HepG2 (cell line): Measurements from ENCODE around the gene GRIK5. TPM values are rescaled to one million over a fixed set of nuclear protein-coding genes. Genes with fewer than 3 reads are reported as not detected.

Experiments used
- AKAP8 ChIP-seq: sonication (generic); formaldehyde crosslinking; IDR thresholded peaks from 2 replicates; pipeline ENCODE4 v1.5.1; 2020; ENCODE audit warnings: mild to moderate bottlenecking, missing genetic modification reagents
- ARNT2 ChIP-seq: sonication (generic); formaldehyde crosslinking; IDR thresholded peaks from 2 replicates; pipeline ENCODE4 v1.8.0; 2022; ENCODE audit warnings: mild to moderate bottlenecking, low read depth, missing genetic modification reagents, moderate library complexity
- ARNTL ChIP-seq: sonication (generic); formaldehyde crosslinking; IDR thresholded peaks from 2 replicates; pipeline ENCODE4 v1.4.0; 2020; ENCODE audit warnings: mild to moderate bottlenecking, missing genetic modification reagents
- EHMT2 ChIP-seq: fragments of 200-600 bp; sonication (generic); IDR thresholded peaks from 2 replicates; pipeline ENCODE4 v1.7.0; 2017; ENCODE audit warnings: antibody characterized with exemption, low read depth, low read length, borderline replicate concordance
- GABPA ChIP-seq, 2 experiments: IDR thresholded peaks; 2 replicates each; pipeline ENCODE4 v1.6.1; 2011 to 2016; ENCODE audit warnings: low read depth in 2 of 2, low read length in 1 of 2, missing biosample characterization in 1 of 2, missing genetic modification characterization in 1 of 2
- GFI1 ChIP-seq: sonication (generic); formaldehyde crosslinking; IDR thresholded peaks from 2 replicates; pipeline ENCODE4 v1.5.0; 2020; ENCODE audit warnings: missing genetic modification reagents, mild to moderate bottlenecking, borderline replicate concordance
- HIC2 ChIP-seq: sonication (generic); formaldehyde crosslinking; IDR thresholded peaks from 2 replicates; pipeline ENCODE4 v1.9.0; 2022; ENCODE audit warnings: low read depth, missing genetic modification reagents
- HMG20B ChIP-seq: conservative IDR thresholded peaks from 2 replicates; pipeline ENCODE4 v1.6.1; 2016; ENCODE audit warnings: missing genetic modification reagents, missing compliant biosample characterization
- HNRNPL ChIP-seq: fragments of 200-400 bp; formaldehyde crosslinking; IDR thresholded peaks from 2 replicates; pipeline ENCODE4 v1.6.1; 2017; ENCODE audit warnings: mild to moderate bottlenecking, low read depth, low read length
- HOXA7 ChIP-seq: sonication (generic); formaldehyde crosslinking; IDR thresholded peaks from 2 replicates; pipeline ENCODE4 v1.8.1; 2022; ENCODE audit warnings: mild to moderate bottlenecking, missing genetic modification reagents, moderate library complexity
- MBD4 ChIP-seq: IDR thresholded peaks from 2 replicates; pipeline ENCODE4 v1.6.1; 2012; ENCODE audit warnings: low read length, inconsistent platforms, borderline replicate concordance
- MIER3 ChIP-seq: IDR thresholded peaks from 2 replicates; pipeline ENCODE4 v1.6.1; 2016; ENCODE audit warnings: missing compliant biosample characterization, borderline replicate concordance
- NFYC ChIP-seq: IDR thresholded peaks from 2 replicates; pipeline ENCODE4 v1.6.1; 2016; ENCODE audit warnings: missing genetic modification reagents, missing compliant biosample characterization
- REPIN1 ChIP-seq: sonication (generic); formaldehyde crosslinking; IDR thresholded peaks from 2 replicates; pipeline ENCODE4 v1.8.0; 2022; ENCODE audit warnings: missing genetic modification reagents, low read depth, mild to moderate bottlenecking, borderline replicate concordance
- SKI ChIP-seq: fragments of 450-650 bp; IDR thresholded peaks from one replicate; pipeline ENCODE4 v1.6.1; 2018; ENCODE audit warnings: mild to moderate bottlenecking; ENCODE audit not compliant: partially characterized antibody
- THAP11 ChIP-seq: IDR thresholded peaks from 2 replicates; pipeline ENCODE4 v1.6.1; 2016; ENCODE audit warnings: missing biosample characterization, missing genetic modification reagents
- ZFP82 ChIP-seq: sonication (generic); formaldehyde crosslinking; IDR thresholded peaks from 2 replicates; pipeline ENCODE4 v1.5.1; 2020; ENCODE audit warnings: mild to moderate bottlenecking, missing genetic modification reagents, borderline replicate concordance
- ZNF546 ChIP-seq: sonication (generic); formaldehyde crosslinking; conservative IDR thresholded peaks from 2 replicates; pipeline ENCODE4 v1.8.1; 2023; ENCODE audit warnings: mild to moderate bottlenecking, missing genetic modification reagents
- ZNF83 ChIP-seq: sonication (generic); formaldehyde crosslinking; IDR thresholded peaks from 2 replicates; pipeline ENCODE4 v1.4.0; 2020; ENCODE audit warnings: missing genetic modification reagents, mild to moderate bottlenecking, borderline replicate concordance
- ZSCAN29 ChIP-seq: sonication (generic); formaldehyde crosslinking; conservative IDR thresholded peaks from 2 replicates; pipeline ENCODE4 v1.4.0; 2020; ENCODE audit warnings: mild to moderate bottlenecking, missing genetic modification reagents
- polyA plus RNA-seq, 8 experiments: library from polyadenylated mRNA; depleted of rRNA in 3 of 8; stranded (reverse) in 7 of 8; unstranded in 1 of 8; fragments of >200 nt; fragmentation: Illumina TruSeq in 4 of 8; extraction: Trizol in 4 of 8; gene quantifications; 2 replicates each; pipeline versions ENCODE4 v1.2.1 to v1.2.3, GENCODE V29; 2011 to 2016; ENCODE audit warnings: low read depth in 4 of 8, missing spikeins in 1 of 8, mixed read lengths in 1 of 8; ENCODE audit not compliant: insufficient read depth in 1 of 8
- total RNA-seq, 5 experiments: library from RNA; depleted of rRNA; stranded (reverse); fragments of >200 nt; fragmentation: Illumina TruSeq; extraction: Trizol; gene quantifications; 2 replicates each; pipeline ENCODE4 v1.2.3, GENCODE V29; 2016; ENCODE audit warnings: low read depth in 1 of 5
- TF ChIP-seq, protein P1 (sequence below): sonication (generic); formaldehyde crosslinking; IDR thresholded peaks from 2 replicates; pipeline ENCODE4 v1.9.0; 2021; ENCODE audit warnings: missing genetic modification reagents, mild to moderate bottlenecking, borderline replicate concordance
- TF ChIP-seq, protein P2 (sequence below): sonication (generic); formaldehyde crosslinking; IDR thresholded peaks from 2 replicates; pipeline ENCODE4 v1.4.0; 2020; ENCODE audit warnings: mild to moderate bottlenecking, missing genetic modification reagents
- TF ChIP-seq, protein P3 (sequence below): sonication (generic); formaldehyde crosslinking; conservative IDR thresholded peaks from 2 replicates; pipeline ENCODE4 v1.4.0; 2020; ENCODE audit warnings: missing genetic modification reagents

The GRIK5 gene
- total and polyA plus RNA-seq, 2 of the 13 experiments (the other 11 are each of a cell fraction or from before 2014, with no cell fraction given) = not detected

GRCh38 chr19:42075616-42076379 lies 5.8 kb upstream of the GRIK5 start, which contains the start of gene ZNF574 (continued):
- TF ChIP-seq HIC2 (CRISPR knock-in tag) (0 out of 2 replicates have a peak, but pooled peaks have one; percentile 17), EHMT2 (peak; percentile 58; the same call in 1 of the 2 replicates), HMG20B (CRISPR knock-in tag) (no peak), MIER3 (CRISPR knock-in tag) (no peak), THAP11 (CRISPR knock-in tag) (peak; percentile 82), ARNT2 (CRISPR knock-in tag) (peak; percentile 58), ZSCAN29 (peak; percentile 80; the same call in 1 of the 2 replicates), MBD4 (no peak), AKAP8 (CRISPR knock-in tag) (no peak), ZNF83 (no peak), ZNF546 (CRISPR knock-in tag) (no peak), GFI1 (CRISPR knock-in tag) (peak; percentile 10; the same call in 1 of the 2 replicates), HOXA7 (CRISPR knock-in tag) (no peak), SKI (peak; percentile 7), HNRNPL (0 out of 2 replicates have a peak, but pooled peaks have one; percentile 49), NFYC (CRISPR knock-in tag) (peak; percentile 99), ZFP82 (CRISPR knock-in tag) (peak; percentile 50; the same call in 1 of the 2 replicates), ARNTL (CRISPR knock-in tag) (no peak), GABPA (IDR thresholded peaks at IDR 0.05; ENCODE audit: low read depth, low read length) (no peak), GABPA (CRISPR knock-in tag; IDR thresholded peaks at IDR 0.05; ENCODE audit: low read depth) (peak; percentile 43), REPIN1 (no peak)
- TF ChIP-seq, protein P1, sequence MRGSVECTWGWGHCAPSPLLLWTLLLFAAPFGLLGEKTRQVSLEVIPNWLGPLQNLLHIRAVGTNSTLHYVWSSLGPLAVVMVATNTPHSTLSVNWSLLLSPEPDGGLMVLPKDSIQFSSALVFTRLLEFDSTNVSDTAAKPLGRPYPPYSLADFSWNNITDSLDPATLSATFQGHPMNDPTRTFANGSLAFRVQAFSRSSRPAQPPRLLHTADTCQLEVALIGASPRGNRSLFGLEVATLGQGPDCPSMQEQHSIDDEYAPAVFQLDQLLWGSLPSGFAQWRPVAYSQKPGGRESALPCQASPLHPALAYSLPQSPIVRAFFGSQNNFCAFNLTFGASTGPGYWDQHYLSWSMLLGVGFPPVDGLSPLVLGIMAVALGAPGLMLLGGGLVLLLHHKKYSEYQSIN (CRISPR knock-in tag) = no peak
- TF ChIP-seq, protein P2, sequence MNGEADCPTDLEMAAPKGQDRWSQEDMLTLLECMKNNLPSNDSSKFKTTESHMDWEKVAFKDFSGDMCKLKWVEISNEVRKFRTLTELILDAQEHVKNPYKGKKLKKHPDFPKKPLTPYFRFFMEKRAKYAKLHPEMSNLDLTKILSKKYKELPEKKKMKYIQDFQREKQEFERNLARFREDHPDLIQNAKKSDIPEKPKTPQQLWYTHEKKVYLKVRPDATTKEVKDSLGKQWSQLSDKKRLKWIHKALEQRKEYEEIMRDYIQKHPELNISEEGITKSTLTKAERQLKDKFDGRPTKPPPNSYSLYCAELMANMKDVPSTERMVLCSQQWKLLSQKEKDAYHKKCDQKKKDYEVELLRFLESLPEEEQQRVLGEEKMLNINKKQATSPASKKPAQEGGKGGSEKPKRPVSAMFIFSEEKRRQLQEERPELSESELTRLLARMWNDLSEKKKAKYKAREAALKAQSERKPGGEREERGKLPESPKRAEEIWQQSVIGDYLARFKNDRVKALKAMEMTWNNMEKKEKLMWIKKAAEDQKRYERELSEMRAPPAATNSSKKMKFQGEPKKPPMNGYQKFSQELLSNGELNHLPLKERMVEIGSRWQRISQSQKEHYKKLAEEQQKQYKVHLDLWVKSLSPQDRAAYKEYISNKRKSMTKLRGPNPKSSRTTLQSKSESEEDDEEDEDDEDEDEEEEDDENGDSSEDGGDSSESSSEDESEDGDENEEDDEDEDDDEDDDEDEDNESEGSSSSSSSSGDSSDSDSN (CRISPR knock-in tag) = peak; percentile 89; the same call in 1 of the 2 replicates
- TF ChIP-seq, protein P3, sequence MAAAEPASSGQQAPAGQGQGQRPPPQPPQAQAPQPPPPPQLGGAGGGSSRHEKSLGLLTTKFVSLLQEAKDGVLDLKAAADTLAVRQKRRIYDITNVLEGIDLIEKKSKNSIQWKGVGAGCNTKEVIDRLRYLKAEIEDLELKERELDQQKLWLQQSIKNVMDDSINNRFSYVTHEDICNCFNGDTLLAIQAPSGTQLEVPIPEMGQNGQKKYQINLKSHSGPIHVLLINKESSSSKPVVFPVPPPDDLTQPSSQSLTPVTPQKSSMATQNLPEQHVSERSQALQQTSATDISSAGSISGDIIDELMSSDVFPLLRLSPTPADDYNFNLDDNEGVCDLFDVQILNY = no peak; the same call in 1 of the 2 replicates
